ENCODE measurements around the gene TEKTIP1. TPM values are rescaled to one million over a fixed set of nuclear protein-coding genes. Genes with fewer than 3 reads are reported as not detected.
"Not testable (repeated sequence)": the region's sequence is repeated elsewhere in the genome, so short reads cannot be mapped to it uniquely, and the experiment has no call there.

TEKTIP1 gene
- total RNA-seq, 1 donor from 2014 or later: 0.40 TPM

GRCh38 chr19:3506384-3507340 is 32.3 kb upstream of the TEKTIP1 start:
- peak; percentile 60 for DNase-seq

GRCh38 chr19:3507371-3508120 is 31.4 kb upstream of the TEKTIP1 start:
- intact Hi-C loops (cut with micrococcal nuclease): no loop called here
- no peak for ATAC-seq
- DNase-seq: peak; percentile 43

More at GRCh38 chr19:3506384-3507340, 32.3 kb upstream of the TEKTIP1 start:
- intact Hi-C loops (cut with micrococcal nuclease): no loop called here
- peak; percentile 1 for ATAC-seq

GRCh38 chr19:3508121-3508661 is 30.8 kb upstream of the TEKTIP1 start:
- ATAC-seq; intact Hi-C loops (cut with micrococcal nuclease); DNase-seq: not testable (repeated sequence)

- ATAC-seq (no peak), DNase-seq (no peak)
- intact Hi-C loops (cut with micrococcal nuclease): no loop called here
Observed at GRCh38 chr19:3508771-3509535, 30.0 kb upstream of the TEKTIP1 start.

GRCh38 chr19:3509566-3509989 is 29.4 kb upstream of the TEKTIP1 start:
- no peak for ATAC-seq
- intact Hi-C loops (cut with micrococcal nuclease): no loop called here
- DNase-seq: no peak

GRCh38 chr19:3510727-3511126 is 28.2 kb upstream of the TEKTIP1 start:
- no peak for DNase-seq
- no peak for ATAC-seq
- intact Hi-C loops (cut with micrococcal nuclease): no loop called here

GRCh38 chr19:3511506-3512251 is 27.3 kb upstream of the TEKTIP1 start:
- no peak for DNase-seq
- intact Hi-C loops (cut with micrococcal nuclease): no loop called here
- ATAC-seq: no peak

GRCh38 chr19:3512562-3513228 is 26.3 kb upstream of the TEKTIP1 start:
- DNase-seq (no peak), ATAC-seq (peak; percentile 15)
- intact Hi-C loops (cut with micrococcal nuclease): no loop called here

GRCh38 chr19:3513229-3514140 is 25.5 kb upstream of the TEKTIP1 start:
- intact Hi-C loops (cut with micrococcal nuclease): no loop called here
- ATAC-seq: peak; percentile 56
- DNase-seq: peak; percentile 67

- ATAC-seq (no peak), DNase-seq (no peak)
- intact Hi-C loops (cut with micrococcal nuclease): no loop called here
Observed at GRCh38 chr19:3514930-3515329, 24.0 kb upstream of the TEKTIP1 start.

- DNase-seq (no peak), ATAC-seq (no peak)
- intact Hi-C loops (cut with micrococcal nuclease): no loop called here
Observed at GRCh38 chr19:3515891-3516422, 23.0 kb upstream of the TEKTIP1 start.

- intact Hi-C loops (cut with micrococcal nuclease): no loop called here
- DNase-seq (no peak), ATAC-seq (no peak)
Observed at GRCh38 chr19:3516675-3517207, 22.2 kb upstream of the TEKTIP1 start.

GRCh38 chr19:3517638-3518037 is 21.3 kb upstream of the TEKTIP1 start:
- intact Hi-C loops (cut with micrococcal nuclease): no loop called here
- DNase-seq (no peak), ATAC-seq (no peak)

GRCh38 chr19:3518255-3518654 is 20.7 kb upstream of the TEKTIP1 start:
- DNase-seq (no peak), ATAC-seq (no peak)
- intact Hi-C loops (cut with micrococcal nuclease): no loop called here

- intact Hi-C loops (cut with micrococcal nuclease): no loop called here
- ATAC-seq: no peak
- no peak for DNase-seq
Observed at GRCh38 chr19:3518659-3519058, 20.3 kb upstream of the TEKTIP1 start.

- ATAC-seq (no peak), DNase-seq (no peak)
- intact Hi-C loops (cut with micrococcal nuclease): no loop called here
Observed at GRCh38 chr19:3519126-3519525, 19.8 kb upstream of the TEKTIP1 start.
